HG03342 (cell line): ENCODE data around the gene TBC1D2B.
"Not testable (repeated sequence)": the region's sequence is repeated elsewhere in the genome, so short reads cannot be mapped to it uniquely, and the experiment has no call there.

ENCODE experiments used
- ATAC-seq: cut with Tn5 transposase; IDR thresholded peaks from one replicate; pipeline ENCODE4 v1.9.1; 2021; ENCODE audit warnings: mild to moderate bottlenecking, moderate library complexity; ENCODE audit not compliant: unreplicated experiment

Gene TBC1D2B

GRCh38 chr15:77980098-77980497, 97.4 kb downstream of the TBC1D2B start:
- ATAC-seq = no peak

GRCh38 chr15:77979157-77979556, 98.4 kb downstream of the TBC1D2B start:
- ATAC-seq = not testable (repeated sequence)

- ATAC-seq = not testable (repeated sequence)
These were observed 98.8 kb downstream of the TBC1D2B start for GRCh38 chr15:77978759-77979145.

- ATAC-seq = not testable (repeated sequence)
These were observed 99.4 kb downstream of the TBC1D2B start for GRCh38 chr15:77977903-77978758.

DNA sequence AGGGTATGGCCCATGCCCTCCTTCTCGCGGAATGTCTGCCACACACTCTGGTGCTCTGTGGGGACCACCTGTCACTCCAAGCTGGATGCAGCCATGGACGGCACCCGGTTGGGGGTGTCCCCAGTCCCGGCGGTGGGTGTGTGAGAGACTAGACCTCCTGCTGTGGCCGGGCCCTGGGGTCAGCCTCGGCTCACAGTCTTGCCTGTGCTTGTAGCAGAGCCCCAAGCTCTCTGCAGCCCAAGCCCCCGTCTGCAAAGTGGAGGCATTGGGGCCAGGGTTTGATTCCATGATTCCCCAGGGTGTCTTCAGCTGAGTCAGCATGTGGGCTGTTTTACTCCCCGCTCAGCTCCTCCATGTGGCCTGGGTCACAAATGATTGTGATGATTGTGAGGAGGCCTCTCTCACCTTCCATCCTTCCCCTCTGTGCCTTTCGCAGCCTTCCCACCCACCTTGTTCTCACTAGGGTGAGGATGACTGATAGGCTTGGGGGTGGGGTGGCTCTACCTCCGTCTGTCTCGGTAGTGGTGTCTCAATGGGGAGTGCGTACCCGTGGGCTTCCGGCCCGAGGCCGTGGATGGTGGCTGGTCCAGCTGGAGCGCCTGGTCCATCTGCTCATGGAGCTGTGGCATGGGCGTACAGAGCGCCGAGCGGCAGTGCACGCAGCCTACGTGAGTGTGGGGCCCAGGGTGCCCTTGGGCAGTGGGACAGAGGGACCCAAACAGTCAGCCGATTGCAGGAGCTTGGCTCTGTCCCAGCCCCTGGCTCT, 100.6 kb downstream of the TBC1D2B start:
- ATAC-seq = not testable (repeated sequence)

- ATAC-seq = not testable (repeated sequence)
These were observed 101.4 kb downstream of the TBC1D2B start for GRCh38 chr15:77976095-77976450.

- no peak for ATAC-seq
These were observed 102.0 kb downstream of the TBC1D2B start for GRCh38 chr15:77975332-77976094.

GRCh38 chr15:77974416-77975331, 102.8 kb downstream of the TBC1D2B start:
- ATAC-seq = no peak

- ATAC-seq = no peak
These were observed 103.5 kb downstream of the TBC1D2B start for GRCh38 chr15:77974098-77974414.

- not testable (repeated sequence) for ATAC-seq
These were observed 104.0 kb downstream of the TBC1D2B start for GRCh38 chr15:77973273-77974097.

- ATAC-seq = not testable (repeated sequence)
These were observed 104.8 kb downstream of the TBC1D2B start for GRCh38 chr15:77972706-77973105.

- ATAC-seq = not testable (repeated sequence)
These were observed 105.6 kb downstream of the TBC1D2B start for GRCh38 chr15:77971875-77972274.

DNA sequence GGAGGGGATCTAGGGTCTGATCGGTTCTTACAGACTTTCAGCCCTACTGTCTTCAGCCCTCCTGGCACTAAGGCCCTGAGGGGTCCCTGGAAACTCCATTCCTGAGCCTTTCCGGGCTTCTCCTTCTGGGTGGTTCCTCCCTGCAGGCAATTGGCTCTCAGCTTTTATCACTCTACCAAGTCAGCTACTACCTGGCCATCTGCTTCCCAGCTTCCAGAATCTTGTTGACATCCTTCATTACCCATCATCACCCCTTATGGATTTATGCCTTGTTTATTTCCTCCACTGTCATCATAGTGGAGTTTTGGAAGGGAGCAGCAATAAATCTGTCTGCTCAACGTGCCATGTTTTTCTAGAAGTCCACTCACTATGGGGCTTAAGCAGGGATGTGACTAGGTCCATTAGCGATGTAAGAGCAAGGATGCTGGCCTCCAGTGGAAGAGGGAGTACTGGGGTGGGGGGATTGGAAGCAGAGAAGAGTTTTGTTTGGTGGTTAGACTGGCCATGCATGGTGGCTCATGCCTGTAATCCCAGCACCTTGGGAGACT, 106.6 kb downstream of the TBC1D2B start:
- not testable (repeated sequence) for ATAC-seq

DNA sequence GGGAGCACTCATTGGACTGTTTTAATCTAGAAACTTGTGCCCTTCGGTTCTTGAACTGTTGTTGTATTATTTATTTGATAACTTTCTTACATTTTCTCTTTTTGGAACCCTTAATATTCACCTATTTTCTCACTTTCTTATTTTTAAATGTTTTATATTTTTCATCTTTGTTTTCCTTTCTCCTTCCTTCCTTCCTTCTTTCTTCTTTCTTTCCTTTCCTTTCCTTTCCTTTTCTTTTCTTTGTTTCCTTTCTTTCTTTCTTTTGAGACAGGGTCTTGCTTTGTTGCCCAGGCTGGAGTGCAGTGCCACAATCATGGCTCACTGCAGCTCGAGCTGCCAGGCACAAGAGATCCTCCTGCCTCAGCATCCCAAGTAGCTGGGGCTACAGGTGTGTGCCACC, 108.5 kb downstream of the TBC1D2B start:
- no peak for ATAC-seq

GRCh38 chr15:77967798-77968197, 109.7 kb downstream of the TBC1D2B start:
- ATAC-seq = no peak

- not testable (repeated sequence) for ATAC-seq
These were observed 110.3 kb downstream of the TBC1D2B start for GRCh38 chr15:77967235-77967615.

DNA sequence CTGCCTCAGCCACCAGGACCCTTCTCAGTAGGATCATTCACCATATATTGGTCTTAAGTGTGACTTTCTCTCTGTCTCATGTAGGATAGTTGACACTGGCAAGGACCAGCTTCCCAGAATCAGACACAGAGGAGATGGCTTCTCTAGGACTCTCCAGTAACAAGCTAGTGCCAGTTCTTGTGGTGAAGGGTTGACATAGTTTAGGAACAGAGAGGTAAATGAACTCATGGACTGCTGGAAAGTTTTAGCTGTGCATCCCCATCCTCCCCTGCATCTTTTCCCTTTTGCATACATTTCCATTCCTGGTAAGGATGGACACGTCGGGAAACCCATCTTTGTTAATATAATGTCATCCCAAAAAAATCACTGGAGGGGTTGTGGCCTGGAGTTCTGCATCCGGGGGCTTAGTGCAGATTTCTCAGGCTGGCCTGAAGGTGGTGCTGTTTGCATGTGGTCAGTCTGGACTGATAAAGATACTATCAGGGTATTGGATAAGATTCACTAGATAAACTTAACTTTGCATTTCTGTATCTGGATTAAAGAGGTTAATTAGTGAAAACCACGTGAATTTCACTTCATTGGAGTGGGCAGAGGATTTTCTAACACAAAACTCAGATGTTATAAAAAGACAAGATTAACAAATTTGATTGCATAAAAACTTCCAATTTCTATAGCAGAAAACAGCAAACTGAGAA, 110.8 kb downstream of the TBC1D2B start:
- no peak for ATAC-seq

DNA sequence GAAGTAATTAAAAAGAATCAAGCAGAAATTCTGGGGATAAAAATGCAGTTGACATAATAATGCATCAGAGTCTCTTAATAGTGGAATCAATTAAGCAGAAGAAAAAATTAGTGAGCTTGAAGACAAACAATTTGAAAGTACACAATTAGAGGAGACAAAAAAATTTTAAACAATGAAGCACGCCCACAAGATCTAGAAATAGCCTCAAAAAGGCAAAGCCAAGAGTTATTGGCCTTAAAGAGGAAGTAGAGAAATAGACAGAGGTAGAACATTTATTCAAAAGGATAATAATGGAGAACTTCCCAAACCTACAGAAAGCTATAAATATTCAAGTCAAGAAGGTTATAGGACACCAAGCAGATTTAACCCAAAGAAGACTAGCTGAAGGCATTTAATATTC, 113.3 kb downstream of the TBC1D2B start:
- ATAC-seq = no peak

- peak; percentile 58 for ATAC-seq
These were observed 118.1 kb downstream of the TBC1D2B start for GRCh38 chr15:77959432-77959879.
